ENCODE measurements around the gene MAML2. TPM values are rescaled to one million over a fixed set of nuclear protein-coding genes. Genes with fewer than 3 reads are reported as not detected.

The MAML2 gene
- total and polyA plus RNA-seq, 8 donors: 1.3 to 22.8 (median 12.1) TPM

DNA sequence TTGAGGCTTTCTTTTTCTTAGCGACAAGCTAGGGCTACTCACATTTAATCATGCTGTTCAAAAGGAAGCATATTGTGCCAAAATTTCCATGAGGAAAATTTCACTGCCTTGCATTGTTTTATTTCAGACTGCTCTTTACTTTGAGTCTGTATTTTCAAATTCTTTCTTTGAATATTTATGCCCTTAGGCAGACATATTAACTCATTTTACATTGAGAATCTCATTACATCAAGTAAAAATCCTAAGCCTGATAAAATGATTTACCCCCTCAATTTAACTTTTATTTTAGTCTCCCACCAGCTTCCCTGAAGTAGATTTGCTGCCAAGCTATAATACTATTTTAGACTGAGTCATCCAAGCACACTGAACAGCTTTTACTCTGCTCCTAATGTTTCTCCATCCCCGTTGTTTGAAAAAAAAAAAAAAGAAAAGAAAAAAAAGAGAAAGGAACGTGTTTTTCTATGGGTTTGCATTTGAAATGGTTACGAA, 229.8 kb downstream of the MAML2 start:
- Histone ChIP-seq H3K9me3 (no peaks in the 10 kb centered on the region), H3K36me3 (no peaks in the 10 kb centered on the region), H3K4me1 (peaks cover 0 to 29% (median 15%) of the 10 kb centered on the region in 4 donors), H3K27ac (peak overlapping the region in 4 of 5 donors; percentile 45 to 68 (median 66)), H3K27me3 (no peaks in the 10 kb centered on the region), H3K4me3 (no peak overlapping the region)
- TF ChIP-seq, protein P1, sequence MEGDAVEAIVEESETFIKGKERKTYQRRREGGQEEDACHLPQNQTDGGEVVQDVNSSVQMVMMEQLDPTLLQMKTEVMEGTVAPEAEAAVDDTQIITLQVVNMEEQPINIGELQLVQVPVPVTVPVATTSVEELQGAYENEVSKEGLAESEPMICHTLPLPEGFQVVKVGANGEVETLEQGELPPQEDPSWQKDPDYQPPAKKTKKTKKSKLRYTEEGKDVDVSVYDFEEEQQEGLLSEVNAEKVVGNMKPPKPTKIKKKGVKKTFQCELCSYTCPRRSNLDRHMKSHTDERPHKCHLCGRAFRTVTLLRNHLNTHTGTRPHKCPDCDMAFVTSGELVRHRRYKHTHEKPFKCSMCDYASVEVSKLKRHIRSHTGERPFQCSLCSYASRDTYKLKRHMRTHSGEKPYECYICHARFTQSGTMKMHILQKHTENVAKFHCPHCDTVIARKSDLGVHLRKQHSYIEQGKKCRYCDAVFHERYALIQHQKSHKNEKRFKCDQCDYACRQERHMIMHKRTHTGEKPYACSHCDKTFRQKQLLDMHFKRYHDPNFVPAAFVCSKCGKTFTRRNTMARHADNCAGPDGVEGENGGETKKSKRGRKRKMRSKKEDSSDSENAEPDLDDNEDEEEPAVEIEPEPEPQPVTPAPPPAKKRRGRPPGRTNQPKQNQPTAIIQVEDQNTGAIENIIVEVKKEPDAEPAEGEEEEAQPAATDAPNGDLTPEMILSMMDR (IDR thresholded peaks at IDR 0.05): no peak
- no peak for TF ChIP-seq EP300 (IDR thresholded peaks at IDR 0.05)
- 41 to 65% (median 57%) methylated on average over 4 of the region's 4 CpGs for WGBS, 5 donors
- DNase-seq: peak in 1 of 2 donors; percentile 71
- intact Hi-C loops (cut with DNase I; ENCODE audit: low total_unique reads): no loop called here

DNA sequence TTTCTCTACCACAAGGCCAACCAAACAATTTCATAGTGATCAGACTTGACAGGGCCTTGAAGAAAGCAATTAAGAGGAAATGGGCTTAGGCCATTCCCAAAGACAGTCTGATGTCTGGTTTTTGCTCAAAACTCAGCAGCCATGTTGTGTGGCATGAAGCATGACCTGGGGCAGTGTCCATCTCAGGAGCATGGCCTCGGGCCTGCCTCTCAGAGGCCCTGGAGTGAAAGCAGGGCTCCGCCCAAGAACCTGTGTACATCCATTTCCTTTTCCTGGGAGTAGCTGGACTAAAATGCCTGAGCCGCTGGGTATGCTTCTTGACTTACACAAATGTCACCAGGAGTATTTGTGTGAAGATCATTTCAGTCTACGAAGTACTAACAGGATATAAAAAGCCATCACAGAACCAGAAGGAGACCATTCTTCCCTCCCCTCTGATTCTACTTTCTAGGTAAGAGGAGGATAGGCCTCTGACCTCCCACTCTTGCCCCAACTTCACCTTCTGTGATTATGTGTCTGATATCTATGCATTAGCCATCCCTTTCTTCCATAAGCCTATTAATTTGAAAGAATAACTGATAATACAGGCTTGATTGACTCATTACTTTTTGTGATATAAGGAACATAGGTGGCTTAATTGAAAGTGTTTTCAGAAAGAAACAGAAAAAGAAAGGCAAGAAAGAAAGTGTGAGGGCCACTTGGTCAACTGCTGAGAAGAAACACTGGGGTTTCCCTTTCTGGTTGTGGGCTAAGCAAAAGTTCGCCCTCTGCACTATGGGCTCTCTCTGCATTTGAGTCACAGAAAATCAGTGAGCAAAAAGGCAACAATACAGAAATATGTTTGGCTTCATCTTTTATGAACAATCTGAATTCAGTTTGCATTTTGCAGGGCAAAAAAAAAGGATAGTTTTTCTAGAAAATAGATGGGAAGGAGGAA, 230.5 kb downstream of the MAML2 start:
- no peak for DNase-seq
- TF ChIP-seq, protein P1 (IDR thresholded peaks at IDR 0.05): no peak
- TF ChIP-seq POLR2A (IDR thresholded peaks at IDR 0.05): no peak
- no peak overlapping the region for H3K4me3 ChIP-seq
- no peaks in the 10 kb centered on the region for H3K9me3 ChIP-seq
- 80 to 89% (median 86%) methylated on average over 5 of the region's 5 CpGs for WGBS, 5 donors
- H3K27me3 ChIP-seq: no peaks in the 10 kb centered on the region
- H3K4me1 ChIP-seq: peaks cover 0 to 29% (median 15%) of the 10 kb centered on the region in 4 donors
- no peaks in the 10 kb centered on the region for H3K36me3 ChIP-seq
- intact Hi-C loops (cut with DNase I; ENCODE audit: low total_unique reads): no loop called here
- H3K27ac ChIP-seq: peak overlapping the region in 3 of 5 donors; percentile 64 to 68 (median 67)

DNA sequence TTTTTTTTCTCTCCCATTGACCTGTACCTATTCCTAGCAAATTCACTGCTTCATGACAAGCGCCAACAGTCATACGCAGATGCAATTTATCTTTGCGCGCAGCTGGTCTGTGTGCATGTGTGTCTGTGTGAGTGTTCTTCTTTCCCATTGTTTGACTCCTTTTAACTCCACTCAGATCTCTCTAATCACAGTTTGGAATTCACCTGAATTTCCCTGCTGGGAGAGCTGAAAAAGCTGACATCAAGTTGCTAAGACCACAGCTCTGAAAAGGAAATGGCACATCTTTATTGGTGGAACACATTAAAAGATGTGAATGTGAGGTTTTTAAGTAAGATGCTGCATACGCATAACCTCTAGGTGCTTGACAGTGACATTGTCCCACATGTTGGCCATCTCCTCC, 231.7 kb downstream of the MAML2 start:
- H3K9me3 ChIP-seq: no peaks in the 10 kb centered on the region
- H3K4me1 ChIP-seq: peaks cover 0 to 33% (median 15%) of the 10 kb centered on the region in 4 donors
- H3K36me3 ChIP-seq: no peaks in the 10 kb centered on the region
- H3K27ac ChIP-seq: no peak overlapping the region
- no peak overlapping the region for H3K4me3 ChIP-seq
- intact Hi-C loops (cut with DNase I; ENCODE audit: low total_unique reads): no loop called here
- TF ChIP-seq POLR2AphosphoS5 (IDR thresholded peaks at IDR 0.05) (no peak), POLR2A (IDR thresholded peaks at IDR 0.05) (no peak), EP300 (IDR thresholded peaks at IDR 0.05) (no peak)
- TF ChIP-seq, protein P1 (IDR thresholded peaks at IDR 0.05): no peak
- peak in 1 of 2 donors; percentile 35 for DNase-seq
- 95 to 98% (median 97%) methylated on average over 5 of the region's 5 CpGs for WGBS, 5 donors
- no peaks in the 10 kb centered on the region for H3K27me3 ChIP-seq

DNA sequence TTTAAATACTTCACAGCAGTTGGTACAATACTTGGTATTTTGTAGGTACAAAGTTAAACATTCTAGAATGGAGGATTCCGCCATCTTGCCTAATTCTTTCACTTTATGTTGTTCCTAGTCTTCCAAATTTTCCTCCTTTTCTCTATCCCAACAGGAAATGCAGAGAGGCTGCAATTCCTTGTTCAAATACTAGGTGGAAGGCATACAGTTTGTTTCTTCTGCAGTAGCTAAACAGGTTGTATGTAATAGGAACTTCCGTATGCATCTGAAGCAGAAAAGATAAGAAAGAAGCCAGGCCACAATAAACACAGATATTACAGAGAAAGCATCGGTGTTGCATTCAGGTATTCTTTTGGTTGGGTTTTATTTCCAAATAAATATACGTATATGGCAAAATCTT, 232.7 kb downstream of the MAML2 start:
- Histone ChIP-seq H3K27me3 (no peaks in the 10 kb centered on the region), H3K4me3 (no peak overlapping the region), H3K36me3 (no peaks in the 10 kb centered on the region), H3K9me3 (no peaks in the 10 kb centered on the region), H3K4me1 (peaks cover 0 to 37% (median 16%) of the 10 kb centered on the region in 4 donors), H3K27ac (no peak overlapping the region)
- intact Hi-C loops (cut with DNase I; ENCODE audit: low total_unique reads): no loop called here
- WGBS, 5 donors: 57 to 79% (median 65%) methylated on average over 4 of the region's 4 CpGs
- no peak for TF ChIP-seq EP300 (IDR thresholded peaks at IDR 0.05)
- TF ChIP-seq, protein P1 (IDR thresholded peaks at IDR 0.05): peak in 2 of 7 experiments; percentile 7 to 10
- DNase-seq: no peak

Measured in stomach (tissue), 9 donors.